Transverse colon (tissue), 4 donors: ENCODE data around the gene TNFSF11. TPM values are rescaled to one million over a fixed set of nuclear protein-coding genes. Genes with fewer than 3 reads are reported as not detected.

Source experiments
- DNase-seq: peaks from one replicate; pipeline ENCODE4 v3.0.0-alpha.2; 2019
- H3K27ac ChIP-seq, 4 donors: fragments of 200-600 bp; sonication (generic); 2 replicates each; pipeline ENCODE4 v1.5.1; 2016 to 2018; ENCODE audit warnings: inconsistent platforms in 4 of 4
- H3K27me3 ChIP-seq: fragments of 200-600 bp; sonication (generic); 2 replicates; pipeline ENCODE4 v1.5.1; 2017; ENCODE audit warnings: inconsistent platforms
- H3K36me3 ChIP-seq, 4 donors: fragments of 200-600 bp; sonication (generic); 2 replicates each; pipeline ENCODE4 v1.5.1; 2017 to 2019; ENCODE audit warnings: inconsistent platforms in 4 of 4
- H3K4me1 ChIP-seq, 4 donors: fragments of 200-600 bp; sonication (generic); 2 replicates each; pipeline ENCODE4 v1.5.1; 2017 to 2020; ENCODE audit warnings: inconsistent platforms in 4 of 4
- H3K4me3 ChIP-seq, 4 donors: fragments of 200-600 bp; sonication (generic); 1 replicate in 1 of 4; 2 replicates in 3 of 4; pipeline versions ENCODE4 v1.5.1 to v1.6.1; 2017 to 2019; ENCODE audit warnings: inconsistent platforms in 4 of 4
- H3K9me3 ChIP-seq, 2 donors: fragments of 200-600 bp; sonication (generic); 2 replicates each; pipeline ENCODE4 v1.5.1; 2017 to 2019; ENCODE audit warnings: inconsistent platforms in 2 of 2
- EP300 ChIP-seq: sonication (generic); formaldehyde crosslinking; IDR thresholded peaks from one replicate; pipeline ENCODE4 v1.6.1; 2017; ENCODE audit warnings: antibody characterized with exemption, low read depth
- POLR2A ChIP-seq: fragments of 450-650 bp; IDR thresholded peaks from one replicate; pipeline ENCODE4 v1.6.1; 2016; ENCODE audit warnings: antibody characterized with exemption, mild to moderate bottlenecking, moderate library complexity
- POLR2AphosphoS5 ChIP-seq, 3 donors: sonication (generic); formaldehyde crosslinking; IDR thresholded peaks; one replicate each; pipeline ENCODE4 v1.6.1; 2016; ENCODE audit warnings: antibody characterized with exemption in 3 of 3
- WGBS, 2 donors: methylation state at CpG; one replicate each; pipeline ENCODE4 v1.1.5; 2018; ENCODE audit warnings: low coverage in 1 of 2; 5-methylcytosine and 5-hydroxymethylcytosine counted together
- in situ Hi-C, 4 donors: fragments of 200-750 bp; cut with MboI; loops; one replicate each; pipeline versions ENCODE4 v1.15.0 to v1.15.1; 2017; ENCODE audit warnings: low sequenced_read_pairs in 3 of 4, low pct_ligation_motif_present in 1 of 4, low pct_unique_long_range_greater_than_20kb in 1 of 4
- intact Hi-C: fragments of 100-400 bp; cut with DNase I; formaldehyde crosslinking; loops from one replicate; pipeline ENCODE4 v1.15.1; 2023; ENCODE audit warnings: low total_unique reads
- total RNA-seq, 4 donors: library from RNA; depleted of rRNA; stranded (reverse); fragments of >200 nt; gene quantifications; one replicate each; pipeline ENCODE4 v1.1.0, GENCODE V29; 2016
- TF ChIP-seq, protein P1 (sequence below), 5 experiments: fragments of 200-600 bp in 3 of 5; fragments of 450-650 bp in 2 of 5; sonication (generic) in 3 of 5; IDR thresholded peaks; 1 replicate in 2 of 5; 2 replicates in 3 of 5; pipeline ENCODE4 v1.5.1; 2016 to 2017; ENCODE audit warnings: antibody characterized with exemption in 5 of 5, inconsistent platforms in 3 of 5, mild to moderate bottlenecking in 2 of 5, moderate library complexity in 1 of 5

TNFSF11 gene
- total RNA-seq, 4 donors from 2014 or later: 0.79 TPM; not detected in 3

DNA sequence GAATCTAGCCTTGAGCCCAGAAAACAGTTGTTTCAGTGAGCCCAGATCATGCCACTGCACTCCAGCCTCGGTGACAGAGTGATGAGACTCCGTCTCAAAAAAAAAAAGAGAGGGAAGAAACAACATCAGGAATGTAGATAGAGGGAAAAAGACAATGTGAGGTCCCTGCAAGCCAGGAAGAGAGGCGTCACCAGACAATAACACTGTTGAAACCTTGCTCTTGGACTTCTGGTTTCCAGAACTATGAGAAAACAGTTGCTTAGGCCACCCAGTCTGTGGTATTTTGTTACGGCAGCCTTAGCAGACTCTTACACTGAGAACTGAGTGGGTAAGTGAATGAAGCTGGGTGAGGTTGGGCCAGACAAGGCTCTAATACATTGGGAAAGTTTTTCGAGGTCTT is 64.1 kb downstream of the TNFSF11 start:
- TF ChIP-seq EP300: no peak
- TF ChIP-seq POLR2A: no peak
- TF ChIP-seq POLR2AphosphoS5 (IDR thresholded peaks at IDR 0.05): no peak
- TF ChIP-seq, protein P1, sequence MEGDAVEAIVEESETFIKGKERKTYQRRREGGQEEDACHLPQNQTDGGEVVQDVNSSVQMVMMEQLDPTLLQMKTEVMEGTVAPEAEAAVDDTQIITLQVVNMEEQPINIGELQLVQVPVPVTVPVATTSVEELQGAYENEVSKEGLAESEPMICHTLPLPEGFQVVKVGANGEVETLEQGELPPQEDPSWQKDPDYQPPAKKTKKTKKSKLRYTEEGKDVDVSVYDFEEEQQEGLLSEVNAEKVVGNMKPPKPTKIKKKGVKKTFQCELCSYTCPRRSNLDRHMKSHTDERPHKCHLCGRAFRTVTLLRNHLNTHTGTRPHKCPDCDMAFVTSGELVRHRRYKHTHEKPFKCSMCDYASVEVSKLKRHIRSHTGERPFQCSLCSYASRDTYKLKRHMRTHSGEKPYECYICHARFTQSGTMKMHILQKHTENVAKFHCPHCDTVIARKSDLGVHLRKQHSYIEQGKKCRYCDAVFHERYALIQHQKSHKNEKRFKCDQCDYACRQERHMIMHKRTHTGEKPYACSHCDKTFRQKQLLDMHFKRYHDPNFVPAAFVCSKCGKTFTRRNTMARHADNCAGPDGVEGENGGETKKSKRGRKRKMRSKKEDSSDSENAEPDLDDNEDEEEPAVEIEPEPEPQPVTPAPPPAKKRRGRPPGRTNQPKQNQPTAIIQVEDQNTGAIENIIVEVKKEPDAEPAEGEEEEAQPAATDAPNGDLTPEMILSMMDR (IDR thresholded peaks at IDR 0.05): no peak
- in situ Hi-C loops: no loop called here
- WGBS, 2 donors: 66 to 75% methylated on average over 3 to 5 of the region's 5 CpGs

DNA sequence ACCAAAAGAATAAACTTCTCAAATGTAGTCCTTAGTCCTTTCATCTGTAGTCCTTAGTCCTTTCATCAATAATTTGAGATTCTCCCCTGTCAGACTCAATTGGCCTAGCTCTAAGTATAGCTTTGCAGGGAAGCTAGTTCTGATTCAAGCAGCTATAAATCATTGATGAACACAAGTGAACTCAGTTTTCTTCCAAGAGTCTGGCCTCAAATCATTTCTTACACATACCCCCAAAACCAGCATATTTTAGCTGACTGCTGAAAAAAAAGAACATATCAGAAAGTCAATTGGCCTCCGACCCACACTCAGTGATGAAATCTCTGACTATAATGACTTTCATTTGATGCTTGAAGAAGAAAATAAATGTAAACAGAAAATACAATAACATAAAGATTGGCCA is 64.9 kb downstream of the TNFSF11 start:
- 72% methylated on average over 1 of the region's 1 CpG; no CpG with 5 or more reads in 1 of the 2 donors for WGBS, 2 donors
- H3K27me3 ChIP-seq: no peaks in the 10 kb centered on the region
- no peaks in the 10 kb centered on the region for H3K9me3 ChIP-seq
- in situ Hi-C loops (no loop called here), intact Hi-C loops (no loop called here)
- peaks cover 0 to 2% (median 0%) of the 10 kb centered on the region in 4 donors for H3K4me1 ChIP-seq
- H3K4me3 ChIP-seq: no peak overlapping the region
- H3K36me3 ChIP-seq: no peaks in the 10 kb centered on the region
- no peak overlapping the region for H3K27ac ChIP-seq
- no peak for DNase-seq
- TF ChIP-seq, protein P1 (IDR thresholded peaks at IDR 0.05): no peak
- TF ChIP-seq POLR2AphosphoS5 (IDR thresholded peaks at IDR 0.05) (no peak), POLR2A (no peak), EP300 (no peak)

More for the DNA sequence above, 64.1 kb downstream of the TNFSF11 start:
- Histone ChIP-seq H3K27ac (no peak overlapping the region), H3K4me3 (no peak overlapping the region), H3K36me3 (no peaks in the 10 kb centered on the region), H3K27me3 (no peaks in the 10 kb centered on the region), H3K9me3 (no peaks in the 10 kb centered on the region), H3K4me1 (peaks cover 0 to 2% (median 0%) of the 10 kb centered on the region in 4 donors)
- intact Hi-C loops: no loop called here
- DNase-seq: no peak

DNA sequence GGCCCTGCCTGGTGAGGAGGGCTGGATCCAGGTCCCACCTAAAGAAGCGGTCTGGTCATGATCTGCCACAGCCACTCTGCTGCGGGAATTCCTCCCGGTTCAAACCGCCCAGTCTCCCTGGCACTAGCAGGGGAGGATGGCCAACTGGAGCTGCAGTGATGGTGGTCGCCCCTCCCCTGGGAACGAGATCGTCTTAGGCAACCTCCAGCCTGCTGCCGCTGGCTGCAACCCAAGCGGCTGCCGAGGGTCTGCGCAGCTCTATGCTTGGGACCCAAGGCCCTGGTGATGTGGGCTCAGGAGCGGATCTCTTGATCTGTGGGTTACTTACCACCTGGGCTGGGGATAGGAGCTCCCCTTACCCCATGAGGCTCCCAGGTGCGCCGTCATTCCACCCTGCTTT is 69.1 kb downstream of the TNFSF11 start:
- DNase-seq: no peak
- Histone ChIP-seq H3K27ac (no peak overlapping the region), H3K36me3 (no peaks in the 10 kb centered on the region), H3K9me3 (no peaks in the 10 kb centered on the region), H3K27me3 (no peaks in the 10 kb centered on the region), H3K4me1 (peaks cover 0 to 2% (median 0%) of the 10 kb centered on the region in 4 donors), H3K4me3 (no peak overlapping the region)
- WGBS, 2 donors: 97% methylated on average over 14 of the region's 14 CpGs; no CpG with 5 or more reads in 1 of the 2 donors
- intact Hi-C loops (no loop called here), in situ Hi-C loops (no loop called here)
- TF ChIP-seq, protein P1 (IDR thresholded peaks at IDR 0.05): no peak
- TF ChIP-seq EP300: no peak
- no peak for TF ChIP-seq POLR2A
- TF ChIP-seq POLR2AphosphoS5 (IDR thresholded peaks at IDR 0.05): no peak

DNA sequence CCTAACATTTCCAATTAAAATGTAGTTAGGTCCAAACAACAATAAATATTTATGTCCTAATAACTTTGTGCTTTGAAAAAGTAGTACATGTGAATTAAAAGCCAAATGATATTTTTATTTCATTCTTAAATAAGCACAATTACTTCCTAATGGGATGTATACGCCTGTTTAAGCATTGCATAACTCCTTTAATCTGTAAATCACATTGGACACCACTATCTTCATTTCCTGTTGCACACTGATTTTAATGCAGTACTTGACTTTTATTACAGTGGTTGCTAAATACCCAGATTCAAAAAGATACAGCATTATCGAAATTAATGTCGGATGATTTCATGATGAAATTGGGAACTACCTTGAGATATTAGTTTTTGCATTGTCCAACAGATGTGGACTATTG is 70.9 kb downstream of the TNFSF11 start:
- no peaks in the 10 kb centered on the region for H3K9me3 ChIP-seq
- intact Hi-C loops (no loop called here), in situ Hi-C loops (no loop called here)
- H3K4me1 ChIP-seq: no peaks in the 10 kb centered on the region
- H3K36me3 ChIP-seq: no peaks in the 10 kb centered on the region
- TF ChIP-seq POLR2AphosphoS5 (IDR thresholded peaks at IDR 0.05) (no peak), EP300 (no peak), POLR2A (no peak)
- TF ChIP-seq, protein P1 (IDR thresholded peaks at IDR 0.05): no peak
- no peaks in the 10 kb centered on the region for H3K27me3 ChIP-seq
- 80 to 82% methylated on average over 3 of the region's 3 CpGs for WGBS, 2 donors
- no peak for DNase-seq
- H3K4me3 ChIP-seq: no peak overlapping the region
- H3K27ac ChIP-seq: no peak overlapping the region
